SU-DHL-6 (cell line): Measurements from ENCODE around the gene FMO5.

ENCODE experiments used
- H2AFZ ChIP-seq: fragments of 200-600 bp; sonication (generic); 2 replicates; pipeline ENCODE4 v1.6.1; 2014; ENCODE audit warnings: low read depth, mild to moderate bottlenecking, moderate library complexity, mixed read lengths, antibody characterized with exemption, low read length; ENCODE audit not compliant: severe bottlenecking
- H3F3A ChIP-seq: fragments of 200-600 bp; shearing (Covaris generic); 2 replicates; pipeline ENCODE4 v1.6.0; 2016; ENCODE audit warnings: antibody characterized with exemption, mild to moderate bottlenecking; ENCODE audit not compliant: insufficient read depth
- H3K27ac ChIP-seq: fragments of 200-600 bp; sonication (generic); 2 replicates; pipeline ENCODE4 v1.5.1; 2016; ENCODE audit warnings: low read depth, mild to moderate bottlenecking, low read length, moderate library complexity, mixed read lengths
- H3K27me3 ChIP-seq: fragments of 200-600 bp; sonication (generic), shearing (Covaris generic); 2 replicates; pipeline ENCODE4 v1.6.0; 2014; ENCODE audit warnings: mild to moderate bottlenecking, low read length
- H3K36me3 ChIP-seq: fragments of 200-600 bp; sonication (generic); 2 replicates; pipeline ENCODE4 v1.6.1; 2014; ENCODE audit warnings: mild to moderate bottlenecking, low read length, mixed read lengths
- H3K4me2 ChIP-seq: fragments of 300-600, 200-600 bp; shearing (Covaris generic), sonication (generic); 2 replicates; pipeline ENCODE4 v1.6.0; 2014; ENCODE audit warnings: low read length, low read depth, mild to moderate bottlenecking; ENCODE audit not compliant: poor library complexity, severe bottlenecking
- H3K4me3 ChIP-seq: fragments of 200-600 bp; sonication (generic); 2 replicates; pipeline ENCODE4 v1.5.1; 2014; ENCODE audit warnings: antibody characterized with exemption, low read length, mild to moderate bottlenecking, mixed read lengths; ENCODE audit not compliant: insufficient read depth, poor library complexity, severe bottlenecking
- H3K79me2 ChIP-seq: fragments of 200-600 bp; sonication (generic); 2 replicates; pipeline ENCODE4 v1.6.1; 2014; ENCODE audit warnings: mild to moderate bottlenecking, low read length, moderate library complexity; ENCODE audit not compliant: insufficient read depth
- H3K9ac ChIP-seq: fragments of 200-600 bp; sonication (generic); 2 replicates; pipeline ENCODE4 v1.7.0; 2014; ENCODE audit warnings: mild to moderate bottlenecking, low read length
- H3K9me2 ChIP-seq: fragments of 200-600 bp; sonication (generic); replicated peaks from 2 replicates; pipeline ENCODE4 v1.6.1; 2014; ENCODE audit warnings: low read length; ENCODE audit not compliant: insufficient read depth
- H3K9me3 ChIP-seq: fragments of 200-600 bp; sonication (generic); 2 replicates; pipeline ENCODE4 v1.6.1; 2014; ENCODE audit warnings: low read length, mixed read lengths; ENCODE audit not compliant: insufficient read depth
- H4K20me1 ChIP-seq: fragments of 200-600 bp; sonication (generic); 2 replicates; pipeline ENCODE4 v1.6.1; 2014; ENCODE audit warnings: low read depth, mild to moderate bottlenecking, antibody characterized with exemption, low read length, moderate library complexity, mixed read lengths
- EZH2phosphoT487 ChIP-seq: fragments of 200-600 bp; sonication (generic), shearing (Covaris generic); conservative IDR thresholded peaks from 2 replicates; pipeline ENCODE4 v1.6.1; 2018; ENCODE audit warnings: mild to moderate bottlenecking, antibody characterized with exemption, low read length, moderate library complexity, mixed read lengths
- TF ChIP-seq, protein P1 (sequence below): fragments of 200-600 bp; sonication (generic); IDR thresholded peaks from one replicate; pipeline ENCODE4 v1.5.1; 2017; ENCODE audit warnings: antibody characterized with exemption, mild to moderate bottlenecking, low read length, moderate library complexity; ENCODE audit not compliant: insufficient read depth, poor library complexity, severe bottlenecking

Gene FMO5

DNA sequence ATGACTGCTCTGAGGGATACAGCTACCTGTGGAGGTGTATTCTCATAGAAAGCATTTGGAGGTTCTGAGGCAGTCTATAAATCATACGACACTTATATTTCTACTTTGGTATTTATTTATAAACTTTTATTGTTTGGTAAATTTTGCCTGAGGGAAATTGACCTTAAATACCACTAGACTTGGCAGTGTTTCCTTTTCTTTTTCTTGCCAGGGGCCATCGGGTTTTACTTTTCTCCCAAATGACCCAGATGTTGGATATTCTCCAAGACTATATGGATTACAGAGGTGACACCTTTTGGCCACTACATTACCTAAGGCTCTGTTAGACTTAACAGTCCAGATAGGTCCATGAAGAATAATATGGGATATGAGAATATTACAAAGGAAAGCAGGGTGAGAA is 45.6 kb upstream of the FMO5 start:
- no peaks in the 10 kb centered on the region for H3K9me3 ChIP-seq
- TF ChIP-seq EZH2phosphoT487 = no peak
- TF ChIP-seq, protein P1, sequence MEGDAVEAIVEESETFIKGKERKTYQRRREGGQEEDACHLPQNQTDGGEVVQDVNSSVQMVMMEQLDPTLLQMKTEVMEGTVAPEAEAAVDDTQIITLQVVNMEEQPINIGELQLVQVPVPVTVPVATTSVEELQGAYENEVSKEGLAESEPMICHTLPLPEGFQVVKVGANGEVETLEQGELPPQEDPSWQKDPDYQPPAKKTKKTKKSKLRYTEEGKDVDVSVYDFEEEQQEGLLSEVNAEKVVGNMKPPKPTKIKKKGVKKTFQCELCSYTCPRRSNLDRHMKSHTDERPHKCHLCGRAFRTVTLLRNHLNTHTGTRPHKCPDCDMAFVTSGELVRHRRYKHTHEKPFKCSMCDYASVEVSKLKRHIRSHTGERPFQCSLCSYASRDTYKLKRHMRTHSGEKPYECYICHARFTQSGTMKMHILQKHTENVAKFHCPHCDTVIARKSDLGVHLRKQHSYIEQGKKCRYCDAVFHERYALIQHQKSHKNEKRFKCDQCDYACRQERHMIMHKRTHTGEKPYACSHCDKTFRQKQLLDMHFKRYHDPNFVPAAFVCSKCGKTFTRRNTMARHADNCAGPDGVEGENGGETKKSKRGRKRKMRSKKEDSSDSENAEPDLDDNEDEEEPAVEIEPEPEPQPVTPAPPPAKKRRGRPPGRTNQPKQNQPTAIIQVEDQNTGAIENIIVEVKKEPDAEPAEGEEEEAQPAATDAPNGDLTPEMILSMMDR = no peak
- no peak overlapping the region for H3K4me3 ChIP-seq
- peaks cover 10% of the 10 kb centered on the region for H3K36me3 ChIP-seq
- no peak overlapping the region for H3K27ac ChIP-seq
- no peak overlapping the region for H3K4me2 ChIP-seq
- H3K27me3 ChIP-seq = no peaks in the 10 kb centered on the region
- H3K79me2 ChIP-seq = no peaks in the 10 kb centered on the region
- H2AFZ ChIP-seq = no peak overlapping the region
- H3K9ac ChIP-seq = no peak overlapping the region
- no peaks in the 10 kb centered on the region for H3K9me2 ChIP-seq
- no peaks in the 10 kb centered on the region for H3F3A ChIP-seq
- no peaks in the 10 kb centered on the region for H4K20me1 ChIP-seq

DNA sequence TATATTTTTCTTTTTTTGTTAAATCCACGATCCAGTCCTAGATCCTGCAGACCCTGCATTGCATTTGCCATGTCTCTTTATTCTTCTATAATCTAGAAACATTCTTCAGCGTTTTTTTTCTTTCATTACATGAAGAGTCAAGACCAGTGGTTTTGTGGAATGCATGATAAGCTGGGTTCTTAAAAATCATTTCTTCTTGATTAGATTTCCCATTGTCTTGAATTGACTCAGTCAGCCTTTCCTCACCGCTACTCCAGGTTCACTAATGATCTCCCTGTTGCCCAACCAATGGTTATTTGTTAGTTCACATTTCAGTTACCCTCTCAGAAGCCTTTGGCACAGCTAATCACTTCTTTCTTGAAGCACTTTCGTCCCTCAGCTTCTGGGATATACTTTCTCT is 42.6 kb upstream of the FMO5 start:
- Histone ChIP-seq H3K27me3 (no peaks in the 10 kb centered on the region), H3K9ac (no peak overlapping the region), H3K36me3 (peaks cover 12% of the 10 kb centered on the region), H3K4me2 (no peak overlapping the region), H3K4me3 (no peak overlapping the region), H4K20me1 (no peaks in the 10 kb centered on the region), H3K9me2 (no peaks in the 10 kb centered on the region), H3K9me3 (no peaks in the 10 kb centered on the region), H2AFZ (no peak overlapping the region), H3F3A (no peaks in the 10 kb centered on the region), H3K27ac (no peak overlapping the region), H3K79me2 (no peaks in the 10 kb centered on the region)
- TF ChIP-seq, protein P1 = no peak
- TF ChIP-seq EZH2phosphoT487 = no peak

DNA sequence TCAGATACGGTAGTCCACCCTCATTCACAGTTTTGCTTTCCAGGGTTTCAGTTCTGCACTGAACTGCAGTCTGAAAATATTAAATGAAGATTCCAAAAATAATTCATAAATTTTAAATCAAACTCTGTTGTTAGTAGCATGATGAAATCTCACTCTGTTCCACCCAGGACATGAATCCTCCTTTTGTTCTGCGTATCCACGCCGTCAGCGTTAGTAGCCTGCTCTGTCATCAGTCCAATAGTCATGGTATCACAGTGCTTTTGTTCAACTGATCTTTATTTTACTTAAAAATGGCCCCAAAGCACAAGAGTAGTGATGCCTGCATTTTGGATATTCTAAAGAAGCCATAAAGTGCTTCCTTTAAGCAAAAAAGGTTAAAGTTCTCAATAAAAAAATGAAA is 41.2 kb upstream of the FMO5 start:
- no peak overlapping the region for H3K9ac ChIP-seq
- peaks cover 12% of the 10 kb centered on the region for H3K36me3 ChIP-seq
- no peaks in the 10 kb centered on the region for H3F3A ChIP-seq
- no peaks in the 10 kb centered on the region for H3K27me3 ChIP-seq
- no peaks in the 10 kb centered on the region for H4K20me1 ChIP-seq
- H3K79me2 ChIP-seq = no peaks in the 10 kb centered on the region
- H2AFZ ChIP-seq = no peak overlapping the region
- TF ChIP-seq, protein P1 = no peak
- no peak for TF ChIP-seq EZH2phosphoT487
- no peak overlapping the region for H3K4me2 ChIP-seq
- H3K4me3 ChIP-seq = no peak overlapping the region
- H3K9me2 ChIP-seq = no peaks in the 10 kb centered on the region
- H3K9me3 ChIP-seq = no peaks in the 10 kb centered on the region
- H3K27ac ChIP-seq = no peak overlapping the region
